Measurements from ENCODE around the gene SLX9.

SLX9 gene

GRCh38 chr21:44989537-44989886, 49.7 kb downstream of the SLX9 start:
- DNase-seq = no peak

- DNase-seq = no peak
These were observed 50.3 kb downstream of the SLX9 start for GRCh38 chr21:44989943-44990780.

GRCh38 chr21:44990921-44991320, 51.1 kb downstream of the SLX9 start:
- DNase-seq = no peak

- no peak for DNase-seq
These were observed 52.0 kb downstream of the SLX9 start for GRCh38 chr21:44991538-44992483.

GRCh38 chr21:44992608-44993031, 52.8 kb downstream of the SLX9 start:
- no peak for DNase-seq

- DNase-seq = no peak
These were observed 53.7 kb downstream of the SLX9 start for GRCh38 chr21:44993321-44994046.

GRCh38 chr21:44994047-44994694, 54.3 kb downstream of the SLX9 start:
- no peak for DNase-seq

GRCh38 chr21:44994695-44995342, 55.0 kb downstream of the SLX9 start:
- DNase-seq = no peak

GRCh38 chr21:44995343-44995941, 55.6 kb downstream of the SLX9 start:
- no peak for DNase-seq

- DNase-seq = no peak
These were observed 56.3 kb downstream of the SLX9 start for GRCh38 chr21:44996096-44996495.

- DNase-seq = no peak
These were observed 56.7 kb downstream of the SLX9 start for GRCh38 chr21:44996501-44996921.

GRCh38 chr21:44996983-44997936, 57.4 kb downstream of the SLX9 start:
- DNase-seq = no peak

- no peak for DNase-seq
These were observed 58.3 kb downstream of the SLX9 start for GRCh38 chr21:44998086-44998620.

- no peak for DNase-seq
These were observed 59.0 kb downstream of the SLX9 start for GRCh38 chr21:44998621-44999427.

GRCh38 chr21:44999428-44999971, 59.7 kb downstream of the SLX9 start:
- DNase-seq = no peak

- no peak for DNase-seq
These were observed 60.3 kb downstream of the SLX9 start for GRCh38 chr21:44999972-45000636.

GRCh38 chr21:45000637-45001133, 60.9 kb downstream of the SLX9 start:
- DNase-seq = no peak
